Esophagus squamous epithelium (tissue), 5 donors: Measurements from ENCODE around the gene PDZD8. TPM values are rescaled to one million over a fixed set of nuclear protein-coding genes. Genes with fewer than 3 reads are reported as not detected.
"Not testable (repeated sequence)": the region's sequence is repeated elsewhere in the genome, so short reads cannot be mapped to it uniquely, and the experiment has no call there.

ENCODE experiments used
- DNase-seq: peaks from one replicate; lab custom pipeline; 2025; lab: John Stamatoyannopoulos, UW
- H3K27ac ChIP-seq, 4 donors: fragments of 200-600 bp; sonication (generic); one replicate each; pipeline ENCODE4 v1.5.1; 2016 to 2019; ENCODE audit warnings: mild to moderate bottlenecking in 1 of 4
- H3K27me3 ChIP-seq, 4 donors: fragments of 200-600 bp; sonication (generic); 1 replicate in 3 of 4; 2 replicates in 1 of 4; pipeline versions ENCODE4 v1.5.1 to v1.6.0; 2017 to 2021; ENCODE audit warnings: antibody characterized with exemption in 1 of 4
- H3K36me3 ChIP-seq, 3 donors: fragments of 200-600 bp; sonication (generic); one replicate each; pipeline ENCODE4 v1.5.1; 2016 to 2019
- H3K4me1 ChIP-seq, 3 donors: fragments of 200-600 bp; sonication (generic); one replicate each; pipeline ENCODE4 v1.5.1; 2017 to 2019
- H3K4me3 ChIP-seq, 4 donors: fragments of 200-600 bp; sonication (generic); 1 replicate in 3 of 4; 2 replicates in 1 of 4; pipeline ENCODE4 v1.5.1; 2016 to 2019; ENCODE audit warnings: mild to moderate bottlenecking in 2 of 4, moderate library complexity in 1 of 4
- H3K9me3 ChIP-seq, 3 donors: fragments of 200-600 bp; sonication (generic); one replicate each; pipeline ENCODE4 v1.5.1; 2016 to 2019
- POLR2A ChIP-seq, 4 donors: fragments of 450-650 bp; IDR thresholded peaks; one replicate each; pipeline ENCODE4 v1.6.1; 2017; ENCODE audit warnings: antibody characterized with exemption in 4 of 4, mild to moderate bottlenecking in 4 of 4, moderate library complexity in 3 of 4
- WGBS, 2 donors: methylation state at CpG; one replicate each; pipeline ENCODE4 v1.1.5; 2018; 5-methylcytosine and 5-hydroxymethylcytosine counted together
- intact Hi-C: fragments of 100-400 bp; cut with DNase I; formaldehyde crosslinking; loops from one replicate; pipeline ENCODE4 v1.15.0; 2022
- total RNA-seq, 4 donors: library from RNA; depleted of rRNA; stranded (reverse); fragments of >200 nt; gene quantifications; one replicate each; pipeline ENCODE4 v1.1.0, GENCODE V29; 2016
- TF ChIP-seq, protein P1 (sequence below), 6 experiments: fragments of 450-650 bp in 4 of 6; fragments of 200-600 bp in 2 of 6; sonication (generic) in 2 of 6; IDR thresholded peaks; one replicate each; pipeline ENCODE4 v1.5.1; 2016 to 2019; ENCODE audit warnings: antibody characterized with exemption in 6 of 6, mild to moderate bottlenecking in 4 of 6, moderate library complexity in 4 of 6
- donor health status: DM: yes; HTN: yes; CAD: no.

Gene PDZD8
- total RNA-seq, 4 donors from 2014 or later: 28.1 to 39.2 (median 32.9) TPM

DNA sequence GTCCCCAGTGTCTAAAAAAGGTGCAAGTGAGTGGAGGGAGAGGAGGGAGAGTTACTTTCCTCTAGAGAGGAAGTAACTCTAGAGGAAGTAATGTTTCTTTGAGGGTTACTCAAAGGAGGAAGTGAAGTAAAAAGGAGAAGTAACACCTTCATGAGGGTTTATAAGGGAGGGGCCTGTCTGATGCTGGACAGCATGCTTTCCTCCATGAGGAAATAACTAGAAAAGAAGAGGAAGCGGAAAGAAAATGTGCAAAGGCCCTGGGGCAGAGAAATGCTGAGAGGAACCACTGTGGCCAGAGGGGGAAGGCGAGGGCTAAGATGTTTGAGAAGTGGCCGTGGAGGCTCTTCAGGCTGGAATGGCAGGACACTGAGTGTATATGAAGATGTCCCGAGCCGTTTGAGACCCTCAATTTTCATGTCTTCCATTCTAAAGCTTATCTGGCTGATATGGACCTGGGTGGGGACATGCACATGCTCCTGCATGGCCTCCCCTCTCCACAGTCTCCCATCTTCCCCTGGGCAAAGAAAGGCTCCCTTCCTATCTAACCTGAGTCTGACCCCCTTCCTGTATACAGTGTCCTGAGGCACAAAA, 137.7 kb downstream of the PDZD8 start:
- no peaks in the 10 kb centered on the region for H3K36me3 ChIP-seq
- peaks cover 3 to 16% (median 7%) of the 10 kb centered on the region in 3 donors for H3K4me1 ChIP-seq
- H3K4me3 ChIP-seq: no peak overlapping the region
- no peak for DNase-seq
- no peak for TF ChIP-seq POLR2A (IDR thresholded peaks at IDR 0.05)
- TF ChIP-seq, protein P1, sequence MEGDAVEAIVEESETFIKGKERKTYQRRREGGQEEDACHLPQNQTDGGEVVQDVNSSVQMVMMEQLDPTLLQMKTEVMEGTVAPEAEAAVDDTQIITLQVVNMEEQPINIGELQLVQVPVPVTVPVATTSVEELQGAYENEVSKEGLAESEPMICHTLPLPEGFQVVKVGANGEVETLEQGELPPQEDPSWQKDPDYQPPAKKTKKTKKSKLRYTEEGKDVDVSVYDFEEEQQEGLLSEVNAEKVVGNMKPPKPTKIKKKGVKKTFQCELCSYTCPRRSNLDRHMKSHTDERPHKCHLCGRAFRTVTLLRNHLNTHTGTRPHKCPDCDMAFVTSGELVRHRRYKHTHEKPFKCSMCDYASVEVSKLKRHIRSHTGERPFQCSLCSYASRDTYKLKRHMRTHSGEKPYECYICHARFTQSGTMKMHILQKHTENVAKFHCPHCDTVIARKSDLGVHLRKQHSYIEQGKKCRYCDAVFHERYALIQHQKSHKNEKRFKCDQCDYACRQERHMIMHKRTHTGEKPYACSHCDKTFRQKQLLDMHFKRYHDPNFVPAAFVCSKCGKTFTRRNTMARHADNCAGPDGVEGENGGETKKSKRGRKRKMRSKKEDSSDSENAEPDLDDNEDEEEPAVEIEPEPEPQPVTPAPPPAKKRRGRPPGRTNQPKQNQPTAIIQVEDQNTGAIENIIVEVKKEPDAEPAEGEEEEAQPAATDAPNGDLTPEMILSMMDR (IDR thresholded peaks at IDR 0.05): no peak
- H3K9me3 ChIP-seq: no peaks in the 10 kb centered on the region
- intact Hi-C loops: no loop called here
- H3K27me3 ChIP-seq: peaks cover 0 to 85% (median 8%) of the 10 kb centered on the region in 4 donors
- WGBS, 2 donors: 70 to 73% methylated on average over 5 of the region's 5 CpGs
- H3K27ac ChIP-seq: no peak overlapping the region

DNA sequence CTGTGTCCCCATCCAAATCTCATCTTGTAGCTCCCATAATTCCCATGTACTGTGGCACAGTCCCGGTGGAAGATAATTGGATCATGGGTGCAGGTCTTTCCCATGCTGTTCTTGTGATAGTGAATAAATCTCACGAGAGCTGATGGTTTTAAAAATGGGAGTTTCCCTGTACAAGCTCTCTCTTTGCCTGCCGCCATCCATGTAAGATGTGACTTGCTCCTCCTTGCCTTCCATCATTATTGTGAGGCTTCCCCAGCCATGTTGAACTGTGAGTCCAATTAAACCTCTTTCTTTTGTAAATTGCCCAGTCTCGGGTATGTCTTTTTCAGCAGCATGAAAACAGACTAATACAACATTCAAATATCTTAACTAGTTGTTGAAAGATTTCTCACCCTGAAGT, 145.1 kb downstream of the PDZD8 start:
- H3K36me3 ChIP-seq, intact Hi-C loops, H3K4me3 ChIP-seq, H3K27ac ChIP-seq, H3K4me1 ChIP-seq, H3K9me3 ChIP-seq, DNase-seq: not testable (repeated sequence)
- H3K27me3 ChIP-seq: peaks cover 0 to 79% (median 0%) of the 10 kb centered on the region in 4 donors
- WGBS, 2 donors: 82 to 84% methylated on average over 4 of the region's 4 CpGs

DNA sequence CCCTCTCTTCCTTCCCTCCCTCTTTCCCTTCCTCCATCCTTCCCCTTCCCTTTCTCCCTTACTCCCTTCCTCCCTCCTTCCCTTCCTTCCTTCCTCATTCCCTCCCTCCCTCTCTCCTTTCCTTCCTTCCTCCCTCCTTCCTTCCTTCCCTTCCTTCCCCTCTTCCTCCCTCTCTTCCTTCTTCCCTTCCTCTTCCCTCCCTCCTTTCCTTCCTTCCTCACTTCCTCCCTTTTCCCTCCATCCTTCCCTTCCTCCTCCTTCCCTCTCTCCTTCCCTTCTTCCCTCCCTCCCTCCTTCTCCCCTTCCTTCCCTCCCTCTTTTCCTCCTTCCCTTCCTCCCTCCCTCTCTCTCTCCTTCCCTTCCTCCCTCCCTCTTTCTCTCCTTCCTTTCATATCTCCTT, 147.0 kb downstream of the PDZD8 start:
- H3K27me3 ChIP-seq: peaks cover 0 to 81% (median 0%) of the 10 kb centered on the region in 4 donors
- no peaks in the 10 kb centered on the region for H3K4me1 ChIP-seq
- H3K4me3 ChIP-seq: no peak overlapping the region
- H3K27ac ChIP-seq: no peak overlapping the region
- no peaks in the 10 kb centered on the region for H3K9me3 ChIP-seq
- TF ChIP-seq POLR2A (IDR thresholded peaks at IDR 0.05): no peak
- TF ChIP-seq, protein P1 (IDR thresholded peaks at IDR 0.05): no peak
- no peak for DNase-seq
- H3K36me3 ChIP-seq: no peaks in the 10 kb centered on the region
- intact Hi-C loops: no loop called here

Other genes with a start within 250 kb of the PDZD8 start
- under 1 TPM in 1 of 4 donors, not detected in 3; 0.13 TPM for gene VAX1, start 237.2 kb downstream of the PDZD8 start, total RNA-seq
- not detected for gene KCNK18, start 178.0 kb downstream of the PDZD8 start, total RNA-seq
- 1 to 10 TPM in 2 of 4 donors, under 1 TPM in 2; 0.11 to 2.9 (median 0.68) TPM for gene SLC18A2, start 134.3 kb downstream of the PDZD8 start, total RNA-seq
- under 1 TPM in 1 of 4 donors, not detected in 3; 0.19 TPM for gene EMX2, start 167.3 kb upstream of the PDZD8 start, total RNA-seq